NCI-H187 (cell line): Measurements from ENCODE around the gene NACA.
"Not testable (repeated sequence)": the region's sequence is repeated elsewhere in the genome, so short reads cannot be mapped to it uniquely, and the experiment has no call there.

Experiments used
- DNase-seq, 2 experiments: peaks; one replicate each; lab custom pipeline; 2025; lab: John Stamatoyannopoulos, UW

NACA gene

GRCh38 chr12:56724972-56725722 lies at the start of gene NACA:
Gene NACA, minus strand, starts transcription at chr12:56725299. Its CDS starts 778 bp downstream, at chr12:56724521.
- peak; percentile 93 to 98 for DNase-seq

- no peak for DNase-seq
Observed at GRCh38 chr12:56773113-56773512, 48.0 kb upstream of the NACA start.

- DNase-seq, result no peak
Observed at GRCh38 chr12:56772625-56773024, 47.5 kb upstream of the NACA start.

- DNase-seq, result no peak
Observed at GRCh38 chr12:56769868-56770267, 44.8 kb upstream of the NACA start.

- no peak for DNase-seq
Observed at GRCh38 chr12:56768424-56768823, 43.3 kb upstream of the NACA start.

- no peak for DNase-seq
Observed at GRCh38 chr12:56766535-56766934, 41.4 kb upstream of the NACA start.

GRCh38 chr12:56763753-56764657 lies 38.9 kb upstream of the NACA start:
- DNase-seq, result no peak

GRCh38 chr12:56761812-56762211 lies 36.7 kb upstream of the NACA start:
- no peak for DNase-seq

- DNase-seq, result no peak
Observed at GRCh38 chr12:56760460-56760859, 35.4 kb upstream of the NACA start.

GRCh38 chr12:56759263-56759908 lies 34.3 kb upstream of the NACA start:
- DNase-seq, result no peak

GRCh38 chr12:56758728-56759262 lies 33.7 kb upstream of the NACA start:
- no peak for DNase-seq

GRCh38 chr12:56757971-56758370 lies 32.9 kb upstream of the NACA start:
- DNase-seq, result not testable (repeated sequence)

- DNase-seq, result no peak
Observed at GRCh38 chr12:56753566-56753965, 28.5 kb upstream of the NACA start.

GRCh38 chr12:56751712-56752598 lies 26.9 kb upstream of the NACA start, which contains the start of gene PRIM1:
Gene PRIM1, minus strand, starts transcription at chr12:56752323. Its CDS starts 25 bp downstream, at chr12:56752298.
- DNase-seq, result peak; percentile 89 to 95

- not testable (repeated sequence) for DNase-seq
Observed at GRCh38 chr12:56750596-56750995, 25.5 kb upstream of the NACA start.

GRCh38 chr12:56749853-56750252 lies 24.8 kb upstream of the NACA start:
- DNase-seq, result no peak

GRCh38 chr12:56749359-56749758 lies 24.3 kb upstream of the NACA start:
- DNase-seq, result no peak

GRCh38 chr12:56728139-56728861 lies 3.2 kb upstream of the NACA start:
- no peak for DNase-seq

- DNase-seq, result not testable (repeated sequence)
Observed at GRCh38 chr12:56726196-56726675, 1.1 kb upstream of the NACA start.

GRCh38 chr12:56725723-56726102 lies 614 bp upstream of the NACA start:
- DNase-seq, result no peak

- peak in 1 of 2 experiments; percentile 58 for DNase-seq
Observed at GRCh38 chr12:56724701-56724971, 463 bp downstream of the NACA start.
